Inferior parietal cortex (tissue), 1 donor: Measurements from ENCODE around the gene TRAF3.

Experiments used
- DNase-seq: peaks from one replicate; pipeline ENCODE4 v3.0.0-alpha.2; 2016; ENCODE audit errors: extremely low spot score

The TRAF3 gene

DNA sequence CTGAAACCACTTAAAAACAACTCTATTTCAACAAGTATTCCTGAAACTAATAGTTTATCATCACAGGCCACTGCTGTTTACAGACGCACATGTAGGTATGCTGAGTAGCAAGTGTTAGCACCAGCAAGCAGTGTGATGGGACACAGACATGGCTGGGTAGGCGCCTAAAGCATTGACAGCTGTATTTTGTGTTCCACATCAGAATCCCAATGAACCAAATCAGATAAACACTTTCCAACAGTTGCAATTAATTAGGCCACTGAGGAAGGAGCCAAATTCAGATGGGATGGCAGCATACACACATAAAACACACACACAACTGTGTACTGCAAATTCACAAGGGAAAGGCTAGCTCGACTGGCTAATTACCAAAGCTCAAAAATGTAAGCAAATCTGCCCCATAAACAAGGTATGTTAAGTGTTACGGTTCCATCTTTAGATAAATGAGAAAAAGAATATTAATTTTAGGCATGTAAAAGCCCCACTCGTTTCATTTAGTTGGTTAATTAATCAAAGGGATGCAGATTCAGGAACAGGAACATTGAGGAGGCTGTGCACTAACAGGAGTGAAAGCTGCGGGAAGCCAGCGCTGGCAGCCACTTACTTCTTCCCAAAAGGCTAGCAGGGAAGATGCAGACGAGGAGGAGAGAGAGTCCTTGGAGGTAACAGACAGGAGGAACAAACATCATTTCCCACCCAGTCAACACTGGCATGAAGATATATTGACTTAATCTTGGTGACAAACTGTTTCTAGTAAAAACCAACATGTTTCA, 178.6 kb downstream of the TRAF3 start:
- no peak for DNase-seq

- DNase-seq: peak; percentile 32
Observed at GRCh38 chr14:102957222-102957621, 180.0 kb downstream of the TRAF3 start.

DNA sequence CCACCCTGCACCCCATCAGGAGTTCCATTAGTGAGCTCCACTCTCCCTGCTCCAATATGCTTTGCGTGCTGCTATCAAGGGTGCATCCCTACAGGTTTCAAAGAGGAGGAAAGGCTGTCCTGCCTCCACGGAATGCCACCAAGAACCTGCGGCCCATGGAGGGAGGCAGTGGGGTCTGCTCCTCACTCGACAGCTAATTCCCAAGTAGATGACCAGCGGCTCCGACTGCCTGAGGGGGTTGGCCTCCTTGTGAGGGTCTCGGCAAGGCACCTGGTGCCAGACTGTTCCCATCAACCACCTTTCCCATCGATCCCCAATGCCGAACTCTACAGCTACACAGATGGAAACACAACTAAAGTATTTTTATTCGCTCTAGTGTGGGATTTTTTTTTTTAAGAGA, 181.2 kb downstream of the TRAF3 start:
- no peak for DNase-seq
